ENCODE data around the gene AHCY.

AHCY gene

GRCh38 chr20:34324541-34324940 lies 21.4 kb upstream of the AHCY start:
- DNase-seq (ENCODE audit: low read depth, low spot score) = no peak

- DNase-seq (ENCODE audit: low read depth, low spot score) = no peak
These were observed 19.3 kb upstream of the AHCY start for GRCh38 chr20:34322267-34323105.

- DNase-seq (ENCODE audit: low read depth, low spot score) = no peak
These were observed 17.7 kb upstream of the AHCY start for GRCh38 chr20:34320861-34321260.

- DNase-seq (ENCODE audit: low read depth, low spot score) = no peak
These were observed 15.7 kb upstream of the AHCY start for GRCh38 chr20:34318609-34319443.

GRCh38 chr20:34316196-34316814 lies 13.2 kb upstream of the AHCY start:
- DNase-seq (ENCODE audit: low read depth, low spot score) = no peak

- no peak for DNase-seq (ENCODE audit: low read depth, low spot score)
These were observed 12.1 kb upstream of the AHCY start for GRCh38 chr20:34315236-34315635.

- peak; percentile 76 for DNase-seq (ENCODE audit: low read depth, low spot score)
These were observed 9.5 kb upstream of the AHCY start for GRCh38 chr20:34312544-34313217.

GRCh38 chr20:34312024-34312460 lies 8.9 kb upstream of the AHCY start:
- no peak for DNase-seq (ENCODE audit: low read depth, low spot score)

- no peak for DNase-seq (ENCODE audit: low read depth, low spot score)
These were observed 8.2 kb upstream of the AHCY start for GRCh38 chr20:34311118-34312023.

- DNase-seq (ENCODE audit: low read depth, low spot score) = no peak
These were observed 7.4 kb upstream of the AHCY start for GRCh38 chr20:34310481-34311117.

GRCh38 chr20:34309691-34310090 lies 6.5 kb upstream of the AHCY start:
- no peak for DNase-seq (ENCODE audit: low read depth, low spot score)

GRCh38 chr20:34305333-34306230 lies 2.4 kb upstream of the AHCY start:
- DNase-seq (ENCODE audit: low read depth, low spot score) = no peak

GRCh38 chr20:34302312-34302722 lies 838 bp downstream of the AHCY start:
- no peak for DNase-seq (ENCODE audit: low read depth, low spot score)

- no peak for DNase-seq (ENCODE audit: low read depth, low spot score)
These were observed 1.4 kb downstream of the AHCY start for GRCh38 chr20:34301587-34302311.

GRCh38 chr20:34300809-34301586 lies 2.2 kb downstream of the AHCY start:
- no peak for DNase-seq (ENCODE audit: low read depth, low spot score)

- no peak for DNase-seq (ENCODE audit: low read depth, low spot score)
These were observed 2.8 kb downstream of the AHCY start for GRCh38 chr20:34300256-34300806.

- DNase-seq (ENCODE audit: low read depth, low spot score) = no peak
These were observed 3.4 kb downstream of the AHCY start for GRCh38 chr20:34299556-34300255.

All from activated naive CD8-positive, alpha-beta T cell treated with anti-CD3 and anti-CD28 coated beads, Interleukin-2, amount 50 U/mL, for 16 hours (primary cell).